Stimulated activated CD4-positive, alpha-beta T cell treated with anti-CD3 and anti-CD28 coated beads, Interleukin-1b, Interleukin-23, amount 100 ng/mL, for 1 hour (primary cell): ENCODE results near the gene OTP.

ENCODE experiments used
- DNase-seq, 2 donors: peaks; one replicate each; pipeline ENCODE4 v3.0.0-alpha.2; 2020; ENCODE audit warnings: low read depth in 2 of 2

OTP gene

DNA sequence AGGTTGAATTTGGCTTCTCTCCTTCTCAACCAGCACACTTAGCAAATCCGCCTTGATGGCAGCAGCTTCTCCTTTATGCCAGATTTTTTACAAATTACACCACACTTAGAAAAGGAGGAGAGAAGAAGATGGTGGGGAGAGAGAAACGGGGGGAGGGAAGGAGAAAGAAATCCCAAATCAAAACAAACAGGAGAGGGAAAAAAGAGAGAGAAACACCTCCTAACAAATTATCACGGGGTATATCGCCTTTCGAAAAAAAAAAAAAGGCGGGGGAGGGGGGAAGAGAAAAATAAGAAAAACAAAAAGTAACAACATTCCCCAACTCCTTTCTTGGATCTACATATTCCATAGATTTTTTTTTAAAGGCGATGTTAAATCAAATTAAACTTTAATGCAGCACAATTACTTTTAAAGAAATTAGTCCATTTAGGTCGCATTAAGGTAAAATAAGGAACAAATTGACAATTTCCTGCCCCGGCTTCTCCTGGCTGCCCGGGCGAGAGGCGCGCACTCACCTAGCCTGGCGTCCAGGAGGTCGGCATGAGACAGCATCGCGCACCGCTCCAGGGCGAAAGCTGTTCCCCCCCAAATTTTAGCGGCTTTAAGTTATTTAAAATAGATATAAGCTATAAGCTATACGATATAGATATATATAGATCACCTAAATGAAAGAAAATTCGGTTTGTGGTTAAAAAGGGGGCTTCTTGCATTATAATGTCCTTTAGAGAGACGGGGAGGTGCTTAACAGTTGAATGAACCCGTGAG is at the start of gene OTP:
TSS of gene OTP (minus strand) at position 716 of the 765 bp plus-strand sequence. CDS start at position 552, 164 bp downstream.
- DNase-seq: no peak

DNA sequence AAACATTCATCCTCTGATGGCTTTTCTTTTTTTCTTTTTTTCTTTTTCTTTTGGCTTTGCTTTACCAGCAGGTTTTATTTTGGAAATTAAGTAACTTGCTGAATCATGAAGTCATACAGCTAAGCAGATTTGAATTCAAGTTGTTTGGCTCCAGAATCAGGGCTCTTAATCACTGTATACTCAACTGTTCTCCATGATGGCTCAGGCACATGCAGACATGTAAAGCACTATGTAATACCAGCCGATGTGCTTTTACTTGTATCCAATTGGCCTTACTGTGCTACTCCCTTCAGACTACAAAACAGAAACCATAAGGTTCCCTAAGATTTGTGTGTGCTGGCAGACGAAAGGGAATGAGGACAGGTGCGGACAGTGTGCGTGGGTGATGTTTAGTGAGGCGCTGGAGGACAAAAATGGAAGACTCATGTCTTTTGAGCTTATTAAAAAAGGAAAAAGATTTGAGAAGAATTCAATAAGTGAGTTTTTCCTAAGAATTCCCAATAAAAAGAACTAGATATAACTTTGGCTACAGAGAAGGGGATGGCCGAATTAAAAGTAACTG is 44.7 kb upstream of the OTP start:
- DNase-seq: no peak

- no peak for DNase-seq
These were observed 32.0 kb upstream of the OTP start for GRCh38 chr5:77670526-77670925.

DNA sequence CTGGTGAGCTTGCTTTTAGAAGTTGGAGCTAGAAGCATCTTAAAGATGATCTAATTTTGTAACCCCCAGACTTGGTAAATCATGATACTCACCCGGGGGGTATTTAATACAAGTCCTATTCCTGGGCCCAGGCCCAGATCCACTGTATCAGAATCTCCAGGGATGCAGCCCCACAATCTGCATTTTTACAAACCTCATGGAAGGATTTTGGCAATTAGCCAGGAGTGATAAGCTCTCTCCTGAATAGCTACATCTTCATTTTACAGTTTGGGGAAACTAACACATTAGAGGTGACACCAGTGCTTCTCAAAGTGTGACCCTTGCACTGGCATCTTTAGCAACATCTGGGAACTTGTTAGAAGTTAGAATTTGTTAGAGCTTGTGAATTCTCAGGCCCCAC is 31.2 kb upstream of the OTP start:
- DNase-seq: no peak

DNA sequence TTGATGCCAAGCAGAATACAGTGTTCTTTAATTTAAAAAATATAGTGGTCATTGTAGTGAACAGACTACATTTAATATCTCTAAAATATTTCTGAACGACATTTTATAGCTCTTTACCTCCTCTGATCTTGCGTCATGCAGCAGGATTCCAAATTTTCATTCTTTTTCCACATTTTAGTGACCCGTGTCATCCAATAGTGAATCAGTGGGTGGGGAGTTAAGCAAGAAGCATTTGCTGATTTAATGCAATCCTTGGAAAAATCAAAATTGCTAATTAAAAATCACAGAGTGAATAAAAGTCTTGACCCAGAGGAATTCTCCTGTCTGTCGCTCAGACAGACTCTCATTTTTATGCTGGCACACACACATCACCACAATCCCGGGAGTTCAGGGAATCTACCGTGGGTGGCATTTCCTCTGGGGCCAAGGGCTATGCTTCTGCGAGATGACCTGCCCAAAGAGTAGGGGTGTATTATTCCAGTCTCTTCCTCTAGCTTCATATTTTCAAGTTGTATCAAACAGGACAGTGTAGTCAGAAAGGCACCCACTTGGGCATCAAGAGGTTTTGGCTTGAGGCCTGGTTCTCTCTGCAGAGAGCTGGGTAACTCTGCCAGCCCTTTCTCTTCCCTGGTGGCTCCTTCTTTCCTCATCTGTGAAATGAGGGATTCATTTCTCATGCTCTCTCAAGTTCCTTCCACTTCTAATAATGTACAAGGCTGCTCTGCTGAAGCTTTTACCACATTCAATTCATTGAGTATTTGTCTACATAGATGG is 24.8 kb upstream of the OTP start:
- no peak for DNase-seq

- DNase-seq: no peak
These were observed 24.1 kb upstream of the OTP start for GRCh38 chr5:77662635-77663034.

DNA sequence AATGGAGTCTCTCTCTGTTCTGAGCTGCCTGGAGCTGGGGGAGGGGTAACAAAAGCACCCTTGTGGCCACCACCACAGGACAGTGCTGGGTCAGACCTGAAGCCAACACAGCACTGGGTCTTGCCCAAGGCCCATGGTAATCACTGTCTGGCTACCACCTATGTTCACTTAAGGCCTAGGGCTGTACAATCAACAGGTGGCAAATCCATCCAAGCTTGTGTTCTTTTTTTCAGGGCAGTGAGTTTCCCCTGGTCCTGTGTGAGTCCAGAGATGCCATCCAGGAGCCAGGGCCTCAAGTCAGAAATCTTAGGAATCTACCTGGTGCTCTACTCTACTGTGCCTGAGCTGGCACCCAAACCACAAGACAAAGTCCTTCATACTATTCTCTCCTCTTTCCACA is 20.1 kb upstream of the OTP start:
- DNase-seq: no peak

GRCh38 chr5:77651343-77651742 is 12.8 kb upstream of the OTP start:
- no peak for DNase-seq

GRCh38 chr5:77650686-77651085 is 12.2 kb upstream of the OTP start:
- no peak for DNase-seq

- no peak for DNase-seq
These were observed 11.3 kb upstream of the OTP start for GRCh38 chr5:77649776-77650175.

DNA sequence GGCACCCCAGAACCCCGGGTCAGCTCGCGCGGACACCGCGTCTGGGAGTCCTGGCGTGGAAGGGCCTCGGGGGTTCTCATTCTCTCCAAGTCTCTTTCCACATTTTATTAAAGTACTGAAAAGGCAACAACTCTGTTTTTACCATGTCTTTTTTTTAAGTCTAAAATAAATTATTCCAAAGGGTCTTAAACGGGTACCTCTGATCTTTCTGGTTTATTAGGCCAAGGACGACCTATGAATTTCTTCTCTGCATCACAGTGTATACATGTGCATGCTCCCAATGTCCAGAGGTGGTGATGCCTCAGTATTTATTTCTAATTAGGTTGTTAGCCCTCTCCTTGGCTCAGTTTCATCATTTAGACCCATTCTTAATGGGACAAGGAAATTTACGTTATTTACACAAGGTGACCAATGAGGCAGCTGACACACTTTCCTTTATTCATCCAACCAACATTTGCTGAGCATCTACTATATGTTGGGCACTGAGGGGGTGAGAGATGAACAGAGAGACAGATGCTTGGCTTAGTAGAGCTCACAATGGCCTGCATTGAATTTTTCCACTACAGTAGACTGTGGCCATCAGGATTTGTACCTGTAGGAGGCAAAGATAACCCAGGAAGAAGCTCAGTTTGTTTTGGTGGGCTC is 7.6 kb upstream of the OTP start:
- no peak for DNase-seq

- peak in 1 of 2 donors; percentile 41 for DNase-seq
These were observed 6.9 kb upstream of the OTP start for GRCh38 chr5:77645158-77645994.

- no peak for DNase-seq
These were observed 6.1 kb upstream of the OTP start for GRCh38 chr5:77644371-77645157.

DNA sequence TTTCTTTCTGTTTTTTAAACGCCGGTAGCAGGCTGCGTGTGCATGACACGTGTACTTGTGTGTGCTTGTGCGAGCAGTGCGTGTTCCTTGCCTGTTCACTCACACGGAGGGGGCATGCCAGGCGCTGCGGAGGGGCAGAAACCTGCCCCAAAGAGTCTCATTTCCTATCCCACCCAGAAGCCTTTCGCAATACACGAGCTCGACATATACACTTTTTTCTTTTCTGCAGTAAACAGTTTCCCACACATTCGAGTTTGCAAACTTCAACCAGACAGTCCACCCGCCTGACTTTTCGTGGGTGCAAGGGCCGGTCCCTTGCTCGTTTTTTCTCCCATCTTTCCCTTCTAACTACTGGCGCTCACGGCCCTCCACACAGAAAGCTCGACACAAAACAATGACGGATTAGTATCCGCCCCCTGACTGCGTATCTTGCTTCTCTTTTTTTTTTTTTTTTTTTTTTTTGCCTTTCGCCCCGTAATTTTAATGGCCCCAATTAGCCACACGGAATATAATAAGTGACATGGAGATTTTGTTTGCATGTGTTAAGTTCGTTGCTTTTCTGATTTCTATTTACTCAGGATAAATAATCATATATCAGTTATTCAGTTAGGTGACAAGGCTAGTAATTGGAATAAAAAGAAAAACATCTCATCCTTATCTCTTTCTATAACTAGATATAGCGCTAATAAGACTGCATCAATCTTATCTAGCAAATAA is 5.3 kb upstream of the OTP start:
- no peak for DNase-seq

- DNase-seq: no peak
These were observed 4.5 kb upstream of the OTP start for GRCh38 chr5:77642738-77643653.

GRCh38 chr5:77641963-77642737 is 3.6 kb upstream of the OTP start:
- DNase-seq: no peak

- DNase-seq: no peak
These were observed 3.0 kb upstream of the OTP start for GRCh38 chr5:77641397-77641943.
